Measurements from ENCODE around the gene RAB28.

The RAB28 gene

GRCh38 chr4:13481569-13481968 lies 2.6 kb downstream of the RAB28 start:
- Histone ChIP-seq H3K9ac (ENCODE audit: low read depth, low read length, poor library complexity) (no peak overlapping the region), H3K14ac (ENCODE audit: low read length) (no peak overlapping the region), H3K9me3 (replicated peaks in 1 of 2; ENCODE audit: control insufficient read depth in 2 of 2, insufficient read depth in 1 of 2, low read depth in 1 of 2, low read length in 2 of 2) (no peaks in the 10 kb centered on the region), H2BK120ac (ENCODE audit: low read depth, low read length) (no peak overlapping the region), H3K4me1 (ENCODE audit: control insufficient read depth in 2 of 2, insufficient read depth in 1 of 2, low read depth in 1 of 2, low read length in 2 of 2) (peaks cover 0 to 8% of the 10 kb centered on the region in 2 donors), H2AK5ac (ENCODE audit: low read depth, low read length) (no peak overlapping the region), H3K4ac (ENCODE audit: low read length) (no peak overlapping the region), H3K4me3 (ENCODE audit: low read length in 2 of 2) (peak overlapping the region in 1 of 2 donors; percentile 50), H2BK15ac (ENCODE audit: low read length) (no peak overlapping the region), H2BK12ac (ENCODE audit: low read length) (no peak overlapping the region), H3K23ac (ENCODE audit: low read depth, low read length, poor library complexity) (no peak overlapping the region), H4K8ac (ENCODE audit: low read depth, low read length) (no peak overlapping the region), H3K27me3 (ENCODE audit: control insufficient read depth in 3 of 3, insufficient read depth in 3 of 3, low read depth in 1 of 3, low read length in 3 of 3) (no peaks in the 10 kb centered on the region), H3K27ac (replicated peaks; ENCODE audit: low read length) (no peak overlapping the region), H3K36me3 (replicated peaks in 1 of 2; ENCODE audit: control insufficient read depth in 2 of 2, insufficient read depth in 2 of 2, low read length in 2 of 2) (peaks cover 0 to 27% of the 10 kb centered on the region in 2 donors), H4K91ac (ENCODE audit: low read depth, low read length, poor library complexity) (no peak overlapping the region), H3K18ac (ENCODE audit: low read length) (no peak overlapping the region), H3K4me2 (ENCODE audit: insufficient read depth, low read length, poor library complexity, severe bottlenecking) (no peak overlapping the region), H3K79me1 (ENCODE audit: low read depth, low read length) (no peaks in the 10 kb centered on the region), H2AFZ (ENCODE audit: low read length) (no peak overlapping the region), H2BK5ac (ENCODE audit: low read length) (no peak overlapping the region)
- DNase-seq (ENCODE audit: low spot score): peak; percentile 11
- WGBS, 2 donors (ENCODE audit: extremely low coverage in 2 of 2, insufficient read length in 2 of 2, insufficient replicate concordance in 1 of 2): no CpG with 5 or more reads among the region's 1 CpG

GRCh38 chr4:13478707-13479106 lies 5.4 kb downstream of the RAB28 start:
- no CpG with 5 or more reads among the region's 1 CpG for WGBS, 2 donors (ENCODE audit: extremely low coverage in 2 of 2, insufficient read length in 2 of 2, insufficient replicate concordance in 1 of 2)
- no peak overlapping the region for H4K8ac ChIP-seq (ENCODE audit: low read depth, low read length)
- no peak overlapping the region for H3K23ac ChIP-seq (ENCODE audit: low read depth, low read length, poor library complexity)
- no peak overlapping the region for H2AFZ ChIP-seq (ENCODE audit: low read length)
- no peak overlapping the region for H2AK5ac ChIP-seq (ENCODE audit: low read depth, low read length)
- H2BK15ac ChIP-seq (ENCODE audit: low read length): no peak overlapping the region
- H3K9me3 ChIP-seq (replicated peaks in 1 of 2; ENCODE audit: control insufficient read depth in 2 of 2, insufficient read depth in 1 of 2, low read depth in 1 of 2, low read length in 2 of 2): no peaks in the 10 kb centered on the region
- peaks cover 0 to 52% of the 10 kb centered on the region in 2 donors for H3K36me3 ChIP-seq (replicated peaks in 1 of 2; ENCODE audit: control insufficient read depth in 2 of 2, insufficient read depth in 2 of 2, low read length in 2 of 2)
- DNase-seq (ENCODE audit: low spot score): no peak
- H2BK120ac ChIP-seq (ENCODE audit: low read depth, low read length): no peak overlapping the region
- no peaks in the 10 kb centered on the region for H3K27me3 ChIP-seq (ENCODE audit: control insufficient read depth in 3 of 3, insufficient read depth in 3 of 3, low read depth in 1 of 3, low read length in 3 of 3)
- H4K91ac ChIP-seq (ENCODE audit: low read depth, low read length, poor library complexity): no peak overlapping the region
- H3K79me1 ChIP-seq (ENCODE audit: low read depth, low read length): no peaks in the 10 kb centered on the region
- H2BK12ac ChIP-seq (ENCODE audit: low read length): no peak overlapping the region
- no peak overlapping the region for H2BK5ac ChIP-seq (ENCODE audit: low read length)
- H3K4me1 ChIP-seq (ENCODE audit: control insufficient read depth in 2 of 2, insufficient read depth in 1 of 2, low read depth in 1 of 2, low read length in 2 of 2): peaks cover 0 to 8% of the 10 kb centered on the region in 2 donors
- H3K4me2 ChIP-seq (ENCODE audit: insufficient read depth, low read length, poor library complexity, severe bottlenecking): no peak overlapping the region
- no peak overlapping the region for H3K27ac ChIP-seq (replicated peaks; ENCODE audit: low read length)
- H3K9ac ChIP-seq (ENCODE audit: low read depth, low read length, poor library complexity): no peak overlapping the region
- H3K4ac ChIP-seq (ENCODE audit: low read length): no peak overlapping the region
- H3K14ac ChIP-seq (ENCODE audit: low read length): no peak overlapping the region
- no peak overlapping the region for H3K18ac ChIP-seq (ENCODE audit: low read length)
- no peak overlapping the region for H3K4me3 ChIP-seq (ENCODE audit: low read length in 2 of 2)

- Histone ChIP-seq H3K4me2 (ENCODE audit: insufficient read depth, low read length, poor library complexity, severe bottlenecking) (no peak overlapping the region), H3K27ac (replicated peaks; ENCODE audit: low read length) (no peak overlapping the region), H3K79me1 (ENCODE audit: low read depth, low read length) (no peaks in the 10 kb centered on the region), H3K9ac (ENCODE audit: low read depth, low read length, poor library complexity) (no peak overlapping the region), H2BK5ac (ENCODE audit: low read length) (no peak overlapping the region), H3K18ac (ENCODE audit: low read length) (no peak overlapping the region), H3K4me3 (ENCODE audit: low read length in 2 of 2) (no peak overlapping the region), H3K23ac (ENCODE audit: low read depth, low read length, poor library complexity) (no peak overlapping the region), H3K36me3 (replicated peaks in 1 of 2; ENCODE audit: control insufficient read depth in 2 of 2, insufficient read depth in 2 of 2, low read length in 2 of 2) (peaks cover 0 to 57% of the 10 kb centered on the region in 2 donors), H3K27me3 (ENCODE audit: control insufficient read depth in 3 of 3, insufficient read depth in 3 of 3, low read depth in 1 of 3, low read length in 3 of 3) (no peaks in the 10 kb centered on the region), H3K4ac (ENCODE audit: low read length) (no peak overlapping the region), H3K9me3 (replicated peaks in 1 of 2; ENCODE audit: control insufficient read depth in 2 of 2, insufficient read depth in 1 of 2, low read depth in 1 of 2, low read length in 2 of 2) (peaks cover 0 to under 1% of the 10 kb centered on the region in 2 donors), H2BK15ac (ENCODE audit: low read length) (no peak overlapping the region), H3K4me1 (ENCODE audit: control insufficient read depth in 2 of 2, insufficient read depth in 1 of 2, low read depth in 1 of 2, low read length in 2 of 2) (peaks cover 0 to 8% of the 10 kb centered on the region in 2 donors), H2BK12ac (ENCODE audit: low read length) (no peak overlapping the region), H4K91ac (ENCODE audit: low read depth, low read length, poor library complexity) (no peak overlapping the region), H2AK5ac (ENCODE audit: low read depth, low read length) (no peak overlapping the region), H3K14ac (ENCODE audit: low read length) (no peak overlapping the region), H2AFZ (ENCODE audit: low read length) (no peak overlapping the region), H4K8ac (ENCODE audit: low read depth, low read length) (no peak overlapping the region), H2BK120ac (ENCODE audit: low read depth, low read length) (no peak overlapping the region)
- DNase-seq (ENCODE audit: low spot score): no peak
- no CpG with 5 or more reads among the region's 2 CpGs for whole genome bisulfite sequencing, 2 donors (ENCODE audit: extremely low coverage in 2 of 2, insufficient read length in 2 of 2, insufficient replicate concordance in 1 of 2)
These were observed 6.0 kb downstream of the RAB28 start for GRCh38 chr4:13478131-13478530.

DNA sequence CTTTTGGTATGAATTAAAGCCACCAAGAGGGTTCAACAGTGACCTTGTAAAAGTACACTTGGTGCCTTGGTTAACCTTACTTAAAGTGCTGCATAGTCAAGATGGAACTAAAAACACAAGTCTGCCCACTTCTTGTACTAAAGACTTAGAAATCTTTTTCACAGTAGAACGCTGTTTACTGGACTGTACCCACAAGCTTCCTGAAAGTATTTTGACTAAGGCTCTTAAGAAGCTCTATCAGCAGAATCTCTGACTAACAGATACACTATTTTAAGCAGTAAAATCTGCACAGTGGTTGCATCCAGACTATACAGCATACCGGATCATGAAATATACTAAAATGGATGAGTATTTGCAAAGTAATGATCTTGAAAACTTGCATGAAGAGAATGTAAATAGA lies 7.2 kb downstream of the RAB28 start:
- no peak overlapping the region for H2AK5ac ChIP-seq (ENCODE audit: low read depth, low read length)
- no peak overlapping the region for H2BK15ac ChIP-seq (ENCODE audit: low read length)
- no peak overlapping the region for H3K4ac ChIP-seq (ENCODE audit: low read length)
- H3K14ac ChIP-seq (ENCODE audit: low read length): no peak overlapping the region
- H3K27ac ChIP-seq (replicated peaks; ENCODE audit: low read length): no peak overlapping the region
- no peak overlapping the region for H2AFZ ChIP-seq (ENCODE audit: low read length)
- H3K23ac ChIP-seq (ENCODE audit: low read depth, low read length, poor library complexity): no peak overlapping the region
- no peak overlapping the region for H4K91ac ChIP-seq (ENCODE audit: low read depth, low read length, poor library complexity)
- no peaks in the 10 kb centered on the region for H3K79me1 ChIP-seq (ENCODE audit: low read depth, low read length)
- H3K9ac ChIP-seq (ENCODE audit: low read depth, low read length, poor library complexity): no peak overlapping the region
- no peak overlapping the region for H3K4me2 ChIP-seq (ENCODE audit: insufficient read depth, low read length, poor library complexity, severe bottlenecking)
- H3K27me3 ChIP-seq (ENCODE audit: control insufficient read depth in 3 of 3, insufficient read depth in 3 of 3, low read depth in 1 of 3, low read length in 3 of 3): no peaks in the 10 kb centered on the region
- no peak overlapping the region for H2BK12ac ChIP-seq (ENCODE audit: low read length)
- H3K9me3 ChIP-seq (replicated peaks in 1 of 2; ENCODE audit: control insufficient read depth in 2 of 2, insufficient read depth in 1 of 2, low read depth in 1 of 2, low read length in 2 of 2): peaks cover 0 to 2% of the 10 kb centered on the region in 2 donors
- no peak for DNase-seq (ENCODE audit: low spot score)
- no CpG with 5 or more reads among the region's 2 CpGs for WGBS, 2 donors (ENCODE audit: extremely low coverage in 2 of 2, insufficient read length in 2 of 2, insufficient replicate concordance in 1 of 2)
- H3K36me3 ChIP-seq (replicated peaks in 1 of 2; ENCODE audit: control insufficient read depth in 2 of 2, insufficient read depth in 2 of 2, low read length in 2 of 2): peaks cover 0 to 68% of the 10 kb centered on the region in 2 donors
- no peak overlapping the region for H3K18ac ChIP-seq (ENCODE audit: low read length)
- H2BK120ac ChIP-seq (ENCODE audit: low read depth, low read length): no peak overlapping the region
- peaks cover 0 to 7% of the 10 kb centered on the region in 2 donors for H3K4me1 ChIP-seq (ENCODE audit: control insufficient read depth in 2 of 2, insufficient read depth in 1 of 2, low read depth in 1 of 2, low read length in 2 of 2)
- H3K4me3 ChIP-seq (ENCODE audit: low read length in 2 of 2): no peak overlapping the region
- no peak overlapping the region for H2BK5ac ChIP-seq (ENCODE audit: low read length)
- no peak overlapping the region for H4K8ac ChIP-seq (ENCODE audit: low read depth, low read length)

All from neuronal stem cell (in vitro differentiated cells).